ENCODE measurements around the gene RGL3. TPM values are rescaled to one million over a fixed set of nuclear protein-coding genes. Genes with fewer than 3 reads are reported as not detected.

Gene RGL3
- total RNA-seq, 1 donor from 2014 or later = 9.2 TPM

DNA sequence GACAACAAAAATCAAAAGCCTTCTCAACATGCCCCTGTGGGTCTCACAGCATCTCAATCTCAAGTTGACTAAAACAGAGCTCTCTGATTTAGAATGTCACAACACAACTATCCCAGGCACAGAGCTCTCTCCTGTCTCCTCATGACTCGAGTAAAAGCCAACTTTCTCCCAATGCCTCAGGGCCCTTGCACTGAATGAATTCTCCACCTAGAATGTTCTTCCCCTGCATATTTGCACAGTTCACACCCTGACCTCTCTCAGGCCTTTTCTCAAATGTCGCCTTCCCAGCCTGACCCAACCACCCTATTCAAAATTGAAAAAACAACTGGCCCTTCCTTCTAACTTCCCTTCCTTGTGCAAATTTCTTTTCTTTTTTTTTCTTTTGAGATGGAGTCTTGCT lies 48.4 kb downstream of the RGL3 start:
- TF ChIP-seq, protein P1, sequence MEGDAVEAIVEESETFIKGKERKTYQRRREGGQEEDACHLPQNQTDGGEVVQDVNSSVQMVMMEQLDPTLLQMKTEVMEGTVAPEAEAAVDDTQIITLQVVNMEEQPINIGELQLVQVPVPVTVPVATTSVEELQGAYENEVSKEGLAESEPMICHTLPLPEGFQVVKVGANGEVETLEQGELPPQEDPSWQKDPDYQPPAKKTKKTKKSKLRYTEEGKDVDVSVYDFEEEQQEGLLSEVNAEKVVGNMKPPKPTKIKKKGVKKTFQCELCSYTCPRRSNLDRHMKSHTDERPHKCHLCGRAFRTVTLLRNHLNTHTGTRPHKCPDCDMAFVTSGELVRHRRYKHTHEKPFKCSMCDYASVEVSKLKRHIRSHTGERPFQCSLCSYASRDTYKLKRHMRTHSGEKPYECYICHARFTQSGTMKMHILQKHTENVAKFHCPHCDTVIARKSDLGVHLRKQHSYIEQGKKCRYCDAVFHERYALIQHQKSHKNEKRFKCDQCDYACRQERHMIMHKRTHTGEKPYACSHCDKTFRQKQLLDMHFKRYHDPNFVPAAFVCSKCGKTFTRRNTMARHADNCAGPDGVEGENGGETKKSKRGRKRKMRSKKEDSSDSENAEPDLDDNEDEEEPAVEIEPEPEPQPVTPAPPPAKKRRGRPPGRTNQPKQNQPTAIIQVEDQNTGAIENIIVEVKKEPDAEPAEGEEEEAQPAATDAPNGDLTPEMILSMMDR (IDR thresholded peaks at IDR 0.05; ENCODE audit: borderline replicate concordance) = no peak
- Histone ChIP-seq H3K4me3 (no peak overlapping the region), H3K4me1 (peaks cover 15% of the 10 kb centered on the region), H3K9me3 (replicated peaks) (no peaks in the 10 kb centered on the region), H3K27me3 (ENCODE audit: low read depth) (no peaks in the 10 kb centered on the region), H3K36me3 (no peaks in the 10 kb centered on the region), H3K27ac (replicated peaks) (no peak overlapping the region)
- DNase-seq = no peak
- intact Hi-C loops (cut with micrococcal nuclease) = no loop called here

- Histone ChIP-seq H3K4me3 (no peak overlapping the region), H3K9me3 (replicated peaks) (no peaks in the 10 kb centered on the region), H3K36me3 (peaks cover 17% of the 10 kb centered on the region), H3K27me3 (ENCODE audit: low read depth) (no peaks in the 10 kb centered on the region), H3K27ac (replicated peaks) (no peak overlapping the region), H3K4me1 (no peaks in the 10 kb centered on the region)
- DNase-seq = no peak
- TF ChIP-seq, protein P1 (IDR thresholded peaks at IDR 0.05; ENCODE audit: borderline replicate concordance) = no peak
- intact Hi-C loops (cut with micrococcal nuclease) = no loop called here
Observed at GRCh38 chr19:11367528-11367927, 51.6 kb downstream of the RGL3 start.

DNA sequence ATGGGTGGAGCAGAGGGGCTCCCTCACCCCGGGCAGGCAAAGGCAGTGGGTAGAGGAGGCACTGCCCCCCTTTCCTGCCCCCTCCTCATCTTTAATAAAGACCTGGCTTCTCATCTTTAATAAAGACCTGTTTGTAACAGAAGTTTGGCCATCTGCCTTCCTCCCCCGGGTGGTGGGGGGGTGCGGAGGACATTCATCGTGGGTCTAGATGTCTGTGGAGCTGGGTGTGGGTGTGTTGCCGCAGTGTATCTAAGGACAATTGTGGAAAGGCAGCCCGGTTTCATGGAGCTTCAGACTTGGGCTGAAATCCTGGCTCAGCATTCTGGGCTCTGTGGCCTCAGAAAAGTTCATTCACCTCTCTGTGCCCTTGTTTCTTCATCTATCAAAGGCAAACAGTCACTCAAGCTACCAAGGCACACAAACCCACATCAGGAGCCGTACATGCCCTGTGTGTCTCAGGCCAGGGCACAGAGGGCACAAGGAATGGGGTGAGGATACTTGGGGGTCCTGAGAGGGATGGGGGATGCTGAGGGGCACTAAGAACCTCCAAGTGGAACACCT lies 53.5 kb downstream of the RGL3 start:
- no peak for DNase-seq
- Histone ChIP-seq H3K27ac (replicated peaks) (no peak overlapping the region), H3K27me3 (ENCODE audit: low read depth) (no peaks in the 10 kb centered on the region), H3K4me1 (peaks cover 8% of the 10 kb centered on the region), H3K36me3 (peaks cover 29% of the 10 kb centered on the region), H3K9me3 (replicated peaks) (no peaks in the 10 kb centered on the region), H3K4me3 (no peak overlapping the region)
- TF ChIP-seq, protein P1 (IDR thresholded peaks at IDR 0.05; ENCODE audit: borderline replicate concordance) = no peak
- intact Hi-C loops (cut with micrococcal nuclease) = no loop called here

- Histone ChIP-seq H3K4me3 (no peak overlapping the region), H3K4me1 (peaks cover 8% of the 10 kb centered on the region), H3K27me3 (ENCODE audit: low read depth) (no peaks in the 10 kb centered on the region), H3K9me3 (replicated peaks) (no peaks in the 10 kb centered on the region), H3K27ac (replicated peaks) (no peak overlapping the region), H3K36me3 (peaks cover 35% of the 10 kb centered on the region)
- no peak for DNase-seq
- TF ChIP-seq, protein P1 (IDR thresholded peaks at IDR 0.05; ENCODE audit: borderline replicate concordance) = no peak
- intact Hi-C loops (cut with micrococcal nuclease) = no loop called here
Observed at GRCh38 chr19:11364935-11365334, 54.2 kb downstream of the RGL3 start.

DNA sequence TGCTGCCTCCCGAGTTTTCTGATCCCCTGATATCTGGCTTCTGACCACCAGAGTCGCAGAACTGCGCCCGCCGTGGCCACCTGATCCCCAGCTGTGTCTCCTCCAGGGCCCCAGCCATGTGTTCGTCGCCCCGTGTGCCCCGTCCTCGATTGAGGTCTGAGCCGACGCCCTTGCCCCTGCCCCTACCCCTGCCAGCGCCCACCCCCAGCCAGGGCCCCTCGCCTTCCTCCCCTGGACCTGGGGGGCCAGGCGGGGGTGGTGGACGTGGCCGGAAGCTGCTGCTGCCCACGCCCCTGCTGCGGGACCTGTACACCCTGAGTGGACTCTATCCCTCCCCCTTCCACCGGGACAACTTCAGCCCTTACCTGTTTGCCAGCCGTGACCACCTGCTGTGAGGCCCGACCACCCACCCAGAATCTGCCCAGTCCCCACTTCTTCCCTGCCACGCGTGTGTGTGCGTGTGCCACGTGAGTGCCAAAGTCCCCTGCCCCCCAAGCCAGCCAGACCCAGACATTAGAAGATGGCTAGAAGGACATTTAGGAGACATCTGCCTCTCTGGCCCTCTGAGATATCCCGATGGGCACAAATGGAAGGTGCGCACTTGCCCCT lies 54.7 kb downstream of the RGL3 start:
- TF ChIP-seq, protein P1 (IDR thresholded peaks at IDR 0.05; ENCODE audit: borderline replicate concordance) = no peak
- no peak overlapping the region for H3K4me3 ChIP-seq
- DNase-seq = no peak
- peaks cover 41% of the 10 kb centered on the region for H3K36me3 ChIP-seq
- peaks cover 8% of the 10 kb centered on the region for H3K4me1 ChIP-seq
- intact Hi-C loops (cut with micrococcal nuclease) = no loop called here
- H3K9me3 ChIP-seq (replicated peaks) = no peaks in the 10 kb centered on the region
- H3K27ac ChIP-seq (replicated peaks) = no peak overlapping the region
- no peaks in the 10 kb centered on the region for H3K27me3 ChIP-seq (ENCODE audit: low read depth)
